ENCODE measurements around the gene RNF130. TPM values are rescaled to one million over a fixed set of nuclear protein-coding genes. Genes with fewer than 3 reads are reported as not detected.

Gene RNF130
- total and polyA plus RNA-seq, 2 of the 13 experiments (the other 11 are each of a cell fraction or from before 2014, with no cell fraction given): 28.2 to 28.3 TPM

DNA sequence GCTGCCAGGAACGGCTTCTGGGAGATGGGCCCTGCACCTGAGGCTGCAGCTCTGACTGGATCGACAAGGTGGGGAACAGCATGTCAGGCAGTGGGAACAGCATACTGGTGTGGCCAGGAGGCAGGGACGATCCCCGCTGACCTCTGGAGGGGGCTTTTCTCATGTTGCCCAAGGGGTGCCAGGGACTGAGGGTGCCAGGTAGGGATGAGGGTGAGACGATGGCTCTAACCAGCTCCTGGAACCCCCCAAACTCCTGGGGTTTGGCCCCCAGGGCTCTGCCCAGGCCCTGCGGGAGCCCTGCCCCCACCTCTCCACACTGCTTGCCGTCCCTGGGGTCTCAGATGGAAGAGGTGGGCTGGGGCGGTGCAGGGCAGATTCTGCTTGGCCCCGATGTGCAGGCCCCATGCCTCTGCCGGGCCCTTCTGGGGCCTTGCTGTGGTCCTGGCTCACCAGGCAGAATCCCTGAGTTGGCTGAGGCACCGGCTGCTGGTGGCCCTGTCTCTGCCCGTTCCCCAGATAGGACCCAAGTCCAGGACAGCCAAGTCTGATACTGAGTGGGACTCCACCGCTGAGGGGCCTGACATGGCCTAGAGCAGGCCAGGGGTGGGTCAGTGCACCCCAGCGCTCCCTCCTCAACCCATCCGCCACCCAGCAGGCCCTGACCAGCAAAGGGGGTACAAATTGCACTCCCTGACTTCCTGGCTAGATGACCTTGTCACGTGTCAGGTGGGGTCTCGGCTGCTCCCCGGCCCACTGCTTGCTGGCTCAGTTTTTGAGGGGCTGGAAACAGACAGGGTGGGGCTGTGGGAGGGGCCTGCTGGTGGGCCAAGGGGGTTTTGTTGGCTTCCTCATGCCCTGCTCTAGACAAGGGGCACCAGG, 28.4 kb upstream of the RNF130 start:
- Histone ChIP-seq H3K9ac (ENCODE audit: insufficient read depth, low read depth, low read length) (no peak overlapping the region), H3K9me3 (ENCODE audit: low read length) (no peaks in the 10 kb centered on the region), H3K4me1 (ENCODE audit: insufficient read depth, low read length) (no peaks in the 10 kb centered on the region), H3K4me3 (replicated peaks in 1 of 3; ENCODE audit: insufficient read depth in 1 of 3, low read depth in 2 of 3, low read length in 3 of 3) (no peak overlapping the region), H4K20me1 (ENCODE audit: insufficient read depth, low read length) (no peaks in the 10 kb centered on the region), H3K27ac (ENCODE audit: extremely low read length, insufficient read depth, low read length) (no peak overlapping the region), H3K79me2 (ENCODE audit: insufficient read depth, low read length) (no peaks in the 10 kb centered on the region), H3K27me3 (ENCODE audit: control insufficient read depth in 1 of 2, insufficient read depth in 2 of 2, low read length in 2 of 2) (peaks cover 3 to 48% of the 10 kb centered on the region in 2 experiments; a peak in 3 of 5 replicates), H2AFZ (ENCODE audit: low read length) (no peak overlapping the region), H3K4me2 (ENCODE audit: low read depth, low read length) (no peak overlapping the region), H3K36me3 (replicated peaks in 1 of 2; ENCODE audit: control insufficient read depth in 1 of 2, insufficient read depth in 2 of 2, low read length in 2 of 2) (no peaks in the 10 kb centered on the region)
- FAIRE-seq (no peak), DNase-seq (ENCODE audit: low spot score) (no peak), ATAC-seq (no peak; the same call in 2 of the 3 replicates)
- in situ Hi-C loops (cut with HindIII; ENCODE audit: extremely low pct_ligation_motif_present, low pct_unique_long_range_greater_than_20kb) (loop anchor here (25.0 kb wide), 1 partner anchor 338 kb away; no protein-coding TSS in a partner anchor), intact Hi-C loops (cut with micrococcal nuclease; ENCODE audit: unreplicated experiment) (no loop called here)
- BruUV-seq (replicated peaks): no TSS peak
- ChIA-PET POLR2A (no interaction called here), CTCF (ENCODE audit: low intra/inter-chr PET ratio, low total read pairs) (no interaction called here)
- TF ChIP-seq, protein P1, sequence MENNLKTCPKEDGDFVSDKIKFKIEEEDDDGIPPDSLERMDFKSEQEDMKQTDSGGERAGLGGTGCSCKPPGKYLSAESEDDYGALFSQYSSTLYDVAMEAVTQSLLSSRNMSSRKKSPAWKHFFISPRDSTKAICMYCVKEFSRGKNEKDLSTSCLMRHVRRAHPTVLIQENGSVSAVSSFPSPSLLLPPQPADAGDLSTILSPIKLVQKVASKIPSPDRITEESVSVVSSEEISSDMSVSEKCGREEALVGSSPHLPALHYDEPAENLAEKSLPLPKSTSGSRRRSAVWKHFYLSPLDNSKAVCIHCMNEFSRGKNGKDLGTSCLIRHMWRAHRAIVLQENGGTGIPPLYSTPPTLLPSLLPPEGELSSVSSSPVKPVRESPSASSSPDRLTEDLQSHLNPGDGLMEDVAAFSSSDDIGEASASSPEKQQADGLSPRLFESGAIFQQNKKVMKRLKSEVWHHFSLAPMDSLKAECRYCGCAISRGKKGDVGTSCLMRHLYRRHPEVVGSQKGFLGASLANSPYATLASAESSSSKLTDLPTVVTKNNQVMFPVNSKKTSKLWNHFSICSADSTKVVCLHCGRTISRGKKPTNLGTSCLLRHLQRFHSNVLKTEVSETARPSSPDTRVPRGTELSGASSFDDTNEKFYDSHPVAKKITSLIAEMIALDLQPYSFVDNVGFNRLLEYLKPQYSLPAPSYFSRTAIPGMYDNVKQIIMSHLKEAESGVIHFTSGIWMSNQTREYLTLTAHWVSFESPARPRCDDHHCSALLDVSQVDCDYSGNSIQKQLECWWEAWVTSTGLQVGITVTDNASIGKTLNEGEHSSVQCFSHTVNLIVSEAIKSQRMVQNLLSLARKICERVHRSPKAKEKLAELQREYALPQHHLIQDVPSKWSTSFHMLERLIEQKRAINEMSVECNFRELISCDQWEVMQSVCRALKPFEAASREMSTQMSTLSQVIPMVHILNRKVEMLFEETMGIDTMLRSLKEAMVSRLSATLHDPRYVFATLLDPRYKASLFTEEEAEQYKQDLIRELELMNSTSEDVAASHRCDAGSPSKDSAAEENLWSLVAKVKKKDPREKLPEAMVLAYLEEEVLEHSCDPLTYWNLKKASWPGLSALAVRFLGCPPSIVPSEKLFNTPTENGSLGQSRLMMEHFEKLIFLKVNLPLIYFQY (CRISPR knock-in tag; IDR thresholded peaks at IDR 0.05; ENCODE audit: borderline replicate concordance): no peak
- 0 out of 2 replicates have a peak, but pooled peaks have one; percentile 44 for TF ChIP-seq ZMYM3 (CRISPR knock-in tag; IDR thresholded peaks at IDR 0.05)
- TF ChIP-seq NCOR1 (IDR thresholded peaks at IDR 0.05; ENCODE audit: borderline replicate concordance, low read length): no peak
- WGBS (ENCODE audit: low lambda C conversion rate): 20% methylated on average over 1 of the region's 18 CpGs
